Measurements from ENCODE around the gene HCFC2. TPM values are rescaled to one million over a fixed set of nuclear protein-coding genes. Genes with fewer than 3 reads are reported as not detected.

The HCFC2 gene
- total and polyA plus RNA-seq, 2 of the 8 experiments (the other 6 are each of a cell fraction or from before 2014, with no cell fraction given) = 0.62 to 1.8 TPM

GRCh38 chr12:104025771-104026170 lies 38.6 kb upstream of the HCFC2 start:
- Histone ChIP-seq H3K23me2 (ENCODE audit: low read depth, low read length) (peaks cover 1% of the 10 kb centered on the region; the same call in 1 of the 2 replicates), H2BK120ac (replicated peaks; ENCODE audit: low read depth, low read length) (no peak overlapping the region), H3K27ac (ENCODE audit: low read depth, low read length) (no peak overlapping the region), H4K5ac (ENCODE audit: insufficient read length, low read depth, low read length) (no peak overlapping the region), H3K9ac (replicated peaks in 1 of 4; ENCODE audit: extremely low read depth in 1 of 4, low read depth in 3 of 4, low read length in 3 of 4) (no peak overlapping the region), H3K79me2 (ENCODE audit: control insufficient read depth in 1 of 2, insufficient read depth in 2 of 2, low read length in 2 of 2) (no peaks in the 10 kb centered on the region), H2AK5ac (ENCODE audit: low read depth, low read length) (no peak overlapping the region), H3K23ac (ENCODE audit: insufficient read length) (no peak overlapping the region), H3K9me3 (ENCODE audit: insufficient read depth in 2 of 2, low read depth in 1 of 2, low read length in 1 of 2) (peaks cover 5 to 6% of the 10 kb centered on the region in 2 experiments; a peak in 3 of 4 replicates), H3K4me1 (replicated peaks in 1 of 4; ENCODE audit: control insufficient read depth in 3 of 4, insufficient read depth in 4 of 4, low read length in 3 of 4) (no peaks in the 10 kb centered on the region), H3K18ac (ENCODE audit: extremely low read depth, low read length) (no peak overlapping the region), H3K56ac (replicated peaks; ENCODE audit: insufficient read length, low read depth, low read length) (no peak overlapping the region), H4K20me1 (replicated peaks in 1 of 2; ENCODE audit: control insufficient read depth in 1 of 2, insufficient read depth in 2 of 2, low read length in 2 of 2) (no peaks in the 10 kb centered on the region), H3K14ac (ENCODE audit: insufficient read length) (no peak overlapping the region), H3K79me1 (ENCODE audit: low read depth, low read length) (no peaks in the 10 kb centered on the region), H2BK5ac (ENCODE audit: low read depth, low read length) (no peak overlapping the region), H2BK20ac (ENCODE audit: low read length) (no peak overlapping the region), H3K4me2 (ENCODE audit: insufficient read depth in 1 of 2, low read depth in 2 of 2, low read length in 2 of 2) (no peak overlapping the region), H2BK12ac (ENCODE audit: low read depth, low read length) (no peak overlapping the region), H3K36me3 (ENCODE audit: control insufficient read depth in 2 of 4, insufficient read depth in 4 of 4, low read length in 3 of 4) (no peaks in the 10 kb centered on the region), H3K4ac (replicated peaks; ENCODE audit: insufficient read length, low read depth, low read length) (no peak overlapping the region), H2BK15ac (ENCODE audit: low read length) (no peak overlapping the region), H3K27me3 (replicated peaks in 1 of 4; ENCODE audit: control insufficient read depth in 3 of 4, extremely low read depth in 1 of 4, insufficient read depth in 3 of 4, low read length in 3 of 4) (no peaks in the 10 kb centered on the region), H2AFZ (ENCODE audit: low read length) (no peak overlapping the region), H4K8ac (ENCODE audit: extremely low read depth, insufficient read depth, low read length) (no peak overlapping the region), H4K91ac (replicated peaks; ENCODE audit: insufficient read length, low read length) (no peak overlapping the region), H3K4me3 (ENCODE audit: extremely low read depth in 1 of 4, insufficient read depth in 2 of 4, low read depth in 3 of 4, low read length in 4 of 4) (no peak overlapping the region)
- CTCF ChIA-PET (ENCODE audit: partially characterized antibody) = no interaction called here
- FAIRE-seq = no peak
- POLR2A ChIA-PET (ENCODE audit: partially characterized antibody) = no interaction called here
- DNase-seq (ENCODE audit: low read depth in 1 of 2, low spot score in 2 of 2) = no peak
- WGBS, 2 experiments (ENCODE audit: extremely low coverage in 1 of 2, insufficient coverage in 1 of 2, insufficient read length in 1 of 2, insufficient replicate concordance in 2 of 2, low coverage in 1 of 2, low lambda C conversion rate in 2 of 2, missing lambda C conversion rate in 1 of 2) = 93% methylated on average over 2 of the region's 2 CpGs; no CpG with 5 or more reads in 1 of the 2 experiments
- TF ChIP-seq CTCF (IDR thresholded peaks at IDR 0.05; ENCODE audit: control extremely low read depth in 1 of 3, insufficient read depth in 1 of 3, low read depth in 1 of 3, low read length in 3 of 3) (no peak), CHD1 (IDR thresholded peaks at IDR 0.05; ENCODE audit: low read depth, low read length) (no peak), EP300 (IDR thresholded peaks at IDR 0.05; ENCODE audit: borderline replicate concordance in 1 of 2, low read depth in 2 of 2, low read length in 2 of 2) (no peak), ATF3 (IDR thresholded peaks at IDR 0.05; ENCODE audit: insufficient read depth, low read depth, low read length) (no peak), HDAC6 (IDR thresholded peaks at IDR 0.05; ENCODE audit: low read depth, low read length) (no peak), ZNF274 (IDR thresholded peaks at IDR 0.05; ENCODE audit: borderline replicate concordance, extremely low read depth, low read length) (no peak), FOSL1 (IDR thresholded peaks at IDR 0.05; ENCODE audit: insufficient read depth, low read depth, low read length) (no peak), POLR2AphosphoS5 (IDR thresholded peaks at IDR 0.05; ENCODE audit: low read depth, low read length) (no peak)
- TF ChIP-seq, protein P1, sequence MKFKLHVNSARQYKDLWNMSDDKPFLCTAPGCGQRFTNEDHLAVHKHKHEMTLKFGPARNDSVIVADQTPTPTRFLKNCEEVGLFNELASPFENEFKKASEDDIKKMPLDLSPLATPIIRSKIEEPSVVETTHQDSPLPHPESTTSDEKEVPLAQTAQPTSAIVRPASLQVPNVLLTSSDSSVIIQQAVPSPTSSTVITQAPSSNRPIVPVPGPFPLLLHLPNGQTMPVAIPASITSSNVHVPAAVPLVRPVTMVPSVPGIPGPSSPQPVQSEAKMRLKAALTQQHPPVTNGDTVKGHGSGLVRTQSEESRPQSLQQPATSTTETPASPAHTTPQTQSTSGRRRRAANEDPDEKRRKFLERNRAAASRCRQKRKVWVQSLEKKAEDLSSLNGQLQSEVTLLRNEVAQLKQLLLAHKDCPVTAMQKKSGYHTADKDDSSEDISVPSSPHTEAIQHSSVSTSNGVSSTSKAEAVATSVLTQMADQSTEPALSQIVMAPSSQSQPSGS (IDR thresholded peaks at IDR 0.05; ENCODE audit: low read length) = no peak

Data from H1 (cell line).